Activated CD4-positive, alpha-beta T cell treated with anti-CD3 and anti-CD28 coated beads for 4 hours (primary cell): ENCODE measurements around the gene DES.

Experiments
- DNase-seq, 2 donors: peaks; one replicate each; pipeline ENCODE4 v3.0.0-alpha.2; 2020

Gene DES

DNA sequence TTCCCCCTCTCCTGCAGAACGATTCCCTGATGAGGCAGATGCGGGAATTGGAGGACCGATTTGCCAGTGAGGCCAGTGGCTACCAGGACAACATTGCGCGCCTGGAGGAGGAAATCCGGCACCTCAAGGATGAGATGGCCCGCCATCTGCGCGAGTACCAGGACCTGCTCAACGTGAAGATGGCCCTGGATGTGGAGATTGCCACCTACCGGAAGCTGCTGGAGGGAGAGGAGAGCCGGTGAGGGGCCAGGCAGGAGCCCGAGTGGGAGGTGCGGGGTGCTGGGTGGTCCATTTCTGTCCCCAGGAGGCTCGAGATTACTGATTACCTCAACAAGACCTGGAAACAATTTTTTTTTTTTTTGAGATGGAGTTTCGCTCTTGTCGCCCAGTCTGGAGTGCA is 3.1 kb downstream of the DES start:
- no peak for DNase-seq

DNA sequence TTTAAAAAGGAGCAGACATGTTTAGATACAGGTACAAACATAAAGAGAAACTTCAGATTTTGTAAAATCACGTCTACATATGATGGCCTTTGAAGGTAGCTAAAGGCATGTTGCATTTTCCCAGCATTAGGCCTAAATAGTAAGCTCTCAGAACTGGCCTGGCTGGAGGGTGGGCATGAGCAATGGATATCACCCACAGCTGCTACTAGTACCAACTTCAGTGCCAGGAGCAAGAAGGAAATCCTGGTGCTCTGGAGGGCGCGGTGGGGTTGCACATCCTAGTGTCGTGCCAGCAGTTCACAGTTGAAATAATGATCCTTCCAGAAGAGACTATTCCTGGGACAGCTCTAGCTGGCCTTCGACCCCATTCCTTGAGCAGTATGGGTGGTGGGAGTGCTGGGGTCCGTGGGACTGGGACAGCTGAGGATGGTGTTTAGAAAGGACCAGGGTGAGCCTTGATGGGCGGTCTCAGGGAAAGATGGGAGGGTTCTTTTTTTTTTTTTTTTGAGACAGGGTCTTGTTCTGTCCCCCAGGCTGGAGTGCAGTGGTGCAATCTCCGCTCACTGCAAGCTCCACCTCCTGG is 4.9 kb downstream of the DES start:
- no peak for DNase-seq

DNA sequence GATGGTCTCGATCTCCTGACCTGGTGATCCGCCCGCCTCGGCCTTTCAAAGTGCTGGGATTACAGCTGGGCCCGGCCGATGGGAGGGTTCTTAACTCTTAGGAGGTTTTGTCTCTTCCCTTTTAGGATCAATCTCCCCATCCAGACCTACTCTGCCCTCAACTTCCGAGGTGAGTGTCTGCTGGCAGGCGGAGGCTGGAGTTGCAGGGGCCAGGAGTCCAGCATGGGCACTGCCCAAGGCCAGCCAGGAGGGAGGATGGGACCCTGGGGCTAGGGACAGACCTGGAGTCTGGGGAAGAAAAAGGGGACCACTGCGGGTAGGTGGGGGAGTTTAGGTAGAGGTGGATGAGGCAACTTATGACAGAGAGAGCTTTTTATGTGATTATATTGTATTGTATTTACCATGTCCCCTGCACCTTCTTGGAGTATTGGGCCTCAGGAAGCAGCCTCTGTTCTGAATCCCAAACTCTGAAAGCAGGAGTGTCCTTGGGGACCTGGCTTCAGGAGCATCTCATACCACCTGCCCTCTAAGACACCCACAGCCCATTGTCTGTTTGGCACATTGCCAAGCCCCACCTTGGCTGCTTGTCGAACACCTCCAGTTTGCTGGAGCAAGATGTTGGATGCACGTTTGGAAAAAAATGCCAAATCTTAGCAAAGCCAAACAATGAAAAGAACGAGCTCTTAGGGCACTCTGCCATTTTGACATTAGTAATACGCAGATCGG is 5.6 kb downstream of the DES start:
- DNase-seq: no peak

DNA sequence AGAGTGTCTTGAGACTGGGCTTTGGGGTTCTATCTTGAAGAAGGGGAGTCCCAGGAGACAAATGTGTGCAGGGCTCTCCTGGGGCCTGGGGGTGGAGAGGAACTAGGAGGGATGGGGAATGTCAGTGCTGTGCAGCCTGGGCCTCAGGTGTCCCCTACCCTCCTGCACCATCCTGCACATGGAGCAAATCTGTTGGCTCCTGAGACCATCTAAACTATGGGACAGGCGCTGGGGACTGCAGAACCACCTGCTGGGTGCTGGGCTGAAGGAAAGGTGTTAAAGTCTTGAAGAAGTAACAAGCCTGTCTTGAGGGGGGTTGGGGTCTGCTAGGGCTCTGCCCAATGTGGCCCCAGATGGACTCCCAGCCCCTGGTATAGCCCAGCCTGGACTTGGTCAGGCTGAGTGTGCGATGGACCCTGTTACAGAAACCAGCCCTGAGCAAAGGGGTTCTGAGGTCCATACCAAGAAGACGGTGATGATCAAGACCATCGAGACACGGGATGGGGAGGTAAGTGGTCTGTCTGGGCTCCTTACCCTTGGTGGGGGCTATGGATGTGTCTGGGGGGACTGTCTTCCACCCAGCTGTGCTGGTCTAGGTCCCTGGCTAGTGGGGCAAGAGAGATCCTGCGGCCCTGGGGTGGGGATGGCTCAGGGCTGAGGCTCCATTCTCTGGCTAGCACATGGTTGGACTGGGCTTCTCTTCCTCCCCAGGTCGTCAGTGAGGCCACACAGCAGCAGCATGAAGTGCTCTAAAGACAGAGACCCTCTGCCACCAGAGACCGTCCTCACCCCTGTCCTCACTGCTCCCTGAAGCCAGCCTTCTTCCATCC is 7.3 kb downstream of the DES start:
- no peak for DNase-seq

DNA sequence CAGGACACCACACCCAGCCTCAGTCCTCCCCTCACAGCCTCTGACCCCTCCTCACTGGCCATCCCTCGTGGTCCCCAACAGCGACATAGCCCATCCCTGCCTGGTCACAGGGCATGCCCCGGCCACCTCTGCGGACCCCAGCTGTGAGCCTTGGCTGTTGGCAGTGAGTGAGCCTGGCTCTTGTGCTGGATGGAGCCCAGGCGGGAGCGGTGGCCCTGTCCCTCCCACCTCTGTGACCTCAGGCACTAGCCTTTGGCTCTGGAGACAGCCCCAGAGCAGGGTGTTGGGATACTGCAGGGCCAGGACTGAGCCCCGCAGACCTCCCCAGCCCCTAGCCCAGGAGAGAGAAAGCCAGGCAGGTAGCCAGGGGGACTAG is 7.9 kb downstream of the DES start:
- DNase-seq: no peak

DNA sequence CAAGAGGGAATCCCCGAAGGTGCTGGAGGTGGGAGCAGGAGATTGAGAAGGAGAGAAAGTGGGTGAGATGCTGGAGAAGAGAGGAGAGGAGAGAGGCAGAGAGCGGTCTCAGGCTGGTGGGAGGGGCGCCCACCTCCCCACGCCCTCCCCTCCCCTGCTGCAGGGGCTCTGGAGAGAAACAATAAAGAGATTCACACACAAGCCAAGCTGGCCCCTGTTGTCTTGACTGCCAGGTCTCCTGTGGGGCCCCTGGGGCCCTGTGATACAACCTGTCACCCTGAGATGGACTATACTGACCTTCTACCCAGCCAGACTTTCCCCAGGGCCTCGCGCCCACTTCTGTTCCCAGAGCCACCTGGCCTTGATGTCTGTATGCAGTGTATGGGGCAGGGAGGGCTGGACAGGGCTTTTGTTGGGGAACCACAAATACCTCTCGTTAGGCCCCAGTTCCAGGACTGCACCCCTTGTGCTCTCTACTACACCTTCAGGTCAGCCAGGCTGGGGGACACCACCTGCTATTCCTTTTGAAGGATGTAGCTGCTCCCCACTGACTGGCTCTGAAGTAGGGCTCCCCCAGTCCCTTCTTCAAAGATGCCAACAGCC is 8.5 kb downstream of the DES start:
- DNase-seq: no peak

DNA sequence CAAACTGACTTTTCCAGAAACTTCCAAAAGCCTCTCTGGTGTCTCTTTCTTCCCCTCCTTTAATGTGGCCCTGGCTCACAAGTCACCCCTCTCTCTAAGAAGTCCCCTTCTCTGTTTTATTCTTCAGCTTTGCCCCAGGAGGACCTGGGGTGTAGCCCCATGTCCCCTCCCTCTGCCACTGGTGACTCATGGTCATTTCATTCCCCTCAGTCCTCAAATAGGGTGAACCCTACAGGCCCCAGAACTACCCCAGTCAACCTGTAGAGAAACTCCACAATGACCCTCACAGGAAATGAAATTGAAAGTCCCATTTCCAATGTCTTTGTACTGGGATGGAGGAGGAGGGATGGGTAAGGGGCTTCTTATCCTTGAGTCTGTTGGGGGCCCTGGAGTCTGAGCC is 10.3 kb downstream of the DES start:
- no peak for DNase-seq

DNA sequence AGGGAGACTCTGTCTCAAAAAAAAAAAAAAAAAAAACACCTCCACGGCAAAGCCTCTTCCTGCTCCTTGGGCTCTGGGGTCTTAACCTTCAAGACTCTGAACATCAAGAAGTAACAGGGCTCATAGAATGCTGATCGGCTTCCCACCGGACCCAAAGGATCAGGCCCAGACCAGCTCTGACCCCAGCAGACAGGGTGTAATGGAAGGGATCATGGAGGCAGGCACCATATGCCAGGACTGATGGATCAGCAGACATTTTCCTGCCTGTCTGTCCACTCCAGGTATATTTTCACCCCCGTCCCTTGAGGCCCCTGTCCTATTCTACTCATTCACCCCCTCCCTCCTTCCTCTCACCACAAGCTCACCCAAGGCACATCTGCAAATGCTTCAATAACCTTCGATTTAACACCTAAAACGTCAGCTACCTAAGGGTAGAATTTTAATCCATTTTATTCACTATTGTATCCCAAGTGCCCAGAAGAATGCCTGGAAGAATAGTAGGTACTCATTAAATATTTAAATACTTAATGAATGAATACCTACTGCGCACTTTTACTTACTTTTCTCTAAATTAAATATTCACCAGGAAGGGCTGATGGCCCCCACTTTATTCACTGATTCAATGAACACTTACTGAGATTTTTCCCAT is 11.9 kb downstream of the DES start:
- DNase-seq: no peak

DNA sequence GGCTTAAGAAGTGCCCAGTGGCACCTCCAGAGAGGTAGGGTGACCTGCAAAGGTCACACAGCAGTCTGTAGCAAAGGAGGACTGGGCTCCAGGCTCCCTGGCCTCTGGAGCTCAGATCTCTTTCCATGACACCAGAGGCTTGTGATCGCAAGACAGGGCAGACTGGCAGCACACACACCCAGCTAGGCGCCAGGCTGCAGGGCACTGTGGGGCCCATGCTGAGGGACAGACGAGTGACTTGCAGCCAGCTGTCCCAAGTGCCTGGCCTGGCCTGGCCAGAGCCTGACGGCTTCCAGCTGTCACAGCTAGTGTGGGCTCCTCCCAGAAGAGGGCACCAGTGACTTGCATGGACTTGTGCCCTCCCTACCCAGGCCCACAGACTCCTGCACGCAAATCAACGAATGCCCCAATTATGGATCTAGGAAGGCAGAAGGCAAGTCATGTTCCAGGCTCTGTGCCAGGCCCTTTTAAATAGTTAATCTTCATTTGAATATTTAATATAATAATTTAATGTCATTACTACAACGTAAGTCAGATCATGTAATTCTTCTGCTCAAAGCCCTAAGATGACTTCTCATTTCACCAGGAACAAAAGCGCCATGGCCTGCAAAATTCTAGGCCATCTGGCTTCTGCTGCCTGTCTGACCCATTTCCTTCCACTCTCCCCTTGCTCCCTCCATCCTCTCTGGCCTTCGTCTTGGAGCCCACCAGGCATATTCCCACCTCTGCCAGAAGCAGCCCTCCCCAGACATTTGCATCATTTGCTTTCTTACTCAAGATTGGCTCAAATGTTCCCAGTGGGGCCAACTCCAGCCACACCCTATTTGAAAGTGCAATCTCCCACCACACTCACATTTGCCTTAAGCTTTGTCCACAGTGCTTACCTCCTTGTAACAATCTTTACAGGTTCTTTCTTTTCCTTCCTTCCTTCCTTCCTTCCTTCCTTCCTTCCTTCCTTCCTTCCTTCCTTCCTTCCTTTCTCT is 12.7 kb downstream of the DES start:
- no peak for DNase-seq

DNA sequence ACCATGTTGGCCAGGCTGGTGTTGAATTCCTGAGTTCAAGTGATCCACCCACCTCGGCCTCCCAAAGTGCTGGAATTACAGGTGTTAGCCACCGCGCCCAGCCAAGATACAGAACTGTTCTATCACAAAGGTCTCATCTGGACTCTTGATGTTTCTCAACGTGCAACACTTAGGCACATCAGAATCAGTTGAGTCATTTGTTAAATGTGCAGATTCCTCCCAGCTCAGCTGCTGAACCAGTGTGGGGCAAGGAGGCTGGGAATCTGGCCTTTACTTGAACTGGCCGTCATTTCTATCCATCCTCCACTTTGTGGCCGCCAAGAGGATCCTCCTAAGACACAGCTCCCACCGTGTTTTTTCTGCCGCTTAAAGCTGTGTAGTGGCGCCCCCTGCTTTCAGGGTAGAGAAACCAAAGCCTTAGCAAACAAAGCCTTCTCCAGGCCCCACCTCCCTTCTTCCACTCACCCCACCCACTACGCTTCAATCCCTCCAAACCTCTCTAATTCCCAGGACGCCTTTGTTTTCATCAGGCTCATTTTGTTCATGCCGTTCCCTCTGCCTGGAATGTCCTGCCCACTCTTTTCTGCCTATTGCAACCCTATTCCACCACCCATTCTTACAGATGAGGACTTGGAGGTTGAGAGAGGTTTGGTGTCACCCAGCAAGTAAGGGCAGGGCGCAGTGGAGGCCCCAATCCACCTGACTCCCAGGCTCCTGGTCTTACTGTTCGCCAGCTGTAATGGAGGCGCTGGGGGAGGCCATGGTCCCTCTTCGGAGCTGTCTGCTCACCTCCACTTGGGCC is 15.7 kb downstream of the DES start:
- DNase-seq: peak in 1 of 2 donors; percentile 24

DNA sequence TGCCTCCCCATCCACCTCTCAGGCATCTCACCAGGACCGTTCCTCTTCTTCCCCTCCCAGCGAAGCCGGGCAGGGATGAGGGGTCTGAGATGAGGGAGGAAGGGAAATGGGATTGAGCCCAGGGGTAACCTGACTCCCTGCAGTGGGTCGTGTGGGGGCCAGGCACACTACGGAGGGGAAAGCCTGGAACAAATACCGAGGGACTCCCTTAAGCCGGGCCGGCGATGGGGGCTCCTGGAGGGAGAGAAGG is 16.2 kb downstream of the DES start:
- no peak for DNase-seq

DNA sequence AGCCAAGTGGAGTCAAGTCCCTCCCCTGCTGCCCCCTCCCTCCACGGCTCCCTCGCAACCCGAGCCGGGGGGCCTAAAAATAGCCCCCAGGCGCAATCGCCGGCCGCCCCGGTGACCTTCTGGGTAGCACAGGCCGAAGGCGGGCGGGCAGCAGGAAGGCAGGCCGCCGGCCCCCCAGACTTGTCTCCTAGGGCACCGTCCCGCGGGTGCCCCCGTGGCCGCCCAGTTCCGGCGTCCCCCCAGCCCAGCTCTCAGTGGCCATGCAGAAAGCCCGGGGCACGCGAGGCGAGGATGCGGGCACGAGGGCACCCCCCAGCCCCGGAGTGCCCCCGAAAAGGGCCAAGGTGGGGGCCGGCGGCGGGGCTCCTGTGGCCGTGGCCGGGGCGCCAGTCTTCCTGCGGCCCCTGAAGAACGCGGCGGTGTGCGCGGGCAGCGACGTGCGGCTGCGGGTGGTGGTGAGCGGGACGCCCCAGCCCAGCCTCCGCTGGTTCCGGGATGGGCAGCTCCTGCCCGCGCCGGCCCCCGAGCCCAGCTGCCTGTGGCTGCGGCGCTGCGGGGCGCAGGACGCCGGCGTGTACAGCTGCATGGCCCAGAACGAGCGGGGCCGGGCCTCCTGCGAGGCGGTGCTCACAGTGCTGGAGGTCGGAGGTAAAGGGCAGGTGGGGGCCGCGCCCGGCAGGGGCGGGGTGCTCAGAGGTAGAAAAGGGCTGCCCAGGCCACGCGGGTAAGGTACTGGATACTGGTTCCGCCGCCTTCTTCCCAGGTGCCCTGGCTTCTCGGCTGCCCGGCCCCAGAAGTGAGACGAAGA is 16.7 kb downstream of the DES start, which contains the start of gene SPEG:
Gene SPEG (plus strand): TSS at position 126 of the 808 bp plus-strand sequence. CDS start 135 bp downstream, at position 261.
- no peak for DNase-seq

DNA sequence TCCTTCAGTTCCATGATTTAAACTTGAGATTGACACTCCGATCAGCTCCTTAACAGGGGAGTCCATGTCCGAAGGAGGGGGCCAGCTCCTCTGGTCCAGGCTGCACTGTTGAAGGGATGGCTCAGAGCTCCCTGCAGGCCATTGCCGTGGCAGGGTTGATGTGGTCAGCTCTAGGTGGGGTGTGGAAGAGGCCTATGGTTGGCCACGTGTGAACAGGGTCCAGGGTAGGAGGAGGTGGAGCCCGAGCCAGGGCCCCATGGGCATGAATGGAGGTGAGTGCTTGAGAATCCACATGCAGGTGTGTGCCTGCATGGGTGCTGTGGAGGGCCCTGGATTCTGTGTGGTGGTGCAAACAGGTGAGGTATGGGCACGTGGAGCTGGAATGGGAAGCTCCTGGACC is 17.5 kb downstream of the DES start:
- no peak for DNase-seq

DNA sequence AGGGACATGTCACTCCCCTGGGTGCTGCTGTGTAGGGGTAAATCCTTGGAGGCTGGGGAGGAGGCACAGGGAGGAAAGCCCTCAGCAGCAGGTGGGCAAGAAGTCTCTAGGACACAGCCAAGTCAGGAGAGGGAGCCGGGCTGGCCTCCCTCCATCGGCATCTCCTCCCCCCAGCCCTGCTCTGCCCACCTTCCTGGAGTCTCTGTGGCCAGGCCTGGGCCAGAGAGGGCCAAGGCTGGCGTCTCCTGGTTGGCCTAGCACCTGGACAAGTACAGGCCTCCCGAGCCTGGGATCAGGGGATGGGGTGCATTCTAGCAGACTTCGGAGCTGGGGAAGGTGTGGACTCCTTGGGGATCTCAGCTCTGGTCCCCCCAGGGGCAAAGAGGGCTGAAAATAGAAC is 18.3 kb downstream of the DES start:
- no peak for DNase-seq

DNA sequence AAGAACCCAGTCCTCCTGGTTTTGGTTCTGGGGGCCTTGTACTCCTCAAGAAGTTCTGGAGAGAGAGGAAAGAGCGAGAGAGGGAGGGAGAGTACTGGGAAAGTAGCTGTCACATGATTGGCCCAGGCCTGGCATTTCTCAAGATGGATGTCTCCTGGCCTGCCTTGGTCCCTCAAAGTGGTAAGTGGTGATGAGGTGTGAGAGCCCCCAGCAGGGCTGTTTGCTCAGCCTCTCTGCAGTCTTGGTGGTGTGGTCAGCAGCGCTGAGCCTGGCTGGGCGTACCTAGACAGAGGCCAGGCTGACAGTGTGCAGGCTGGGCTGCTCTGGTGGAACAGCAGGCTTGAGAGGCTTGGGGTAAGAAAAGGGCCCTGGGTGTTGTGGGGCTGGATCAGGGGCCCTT is 19.0 kb downstream of the DES start:
- DNase-seq: no peak

DNA sequence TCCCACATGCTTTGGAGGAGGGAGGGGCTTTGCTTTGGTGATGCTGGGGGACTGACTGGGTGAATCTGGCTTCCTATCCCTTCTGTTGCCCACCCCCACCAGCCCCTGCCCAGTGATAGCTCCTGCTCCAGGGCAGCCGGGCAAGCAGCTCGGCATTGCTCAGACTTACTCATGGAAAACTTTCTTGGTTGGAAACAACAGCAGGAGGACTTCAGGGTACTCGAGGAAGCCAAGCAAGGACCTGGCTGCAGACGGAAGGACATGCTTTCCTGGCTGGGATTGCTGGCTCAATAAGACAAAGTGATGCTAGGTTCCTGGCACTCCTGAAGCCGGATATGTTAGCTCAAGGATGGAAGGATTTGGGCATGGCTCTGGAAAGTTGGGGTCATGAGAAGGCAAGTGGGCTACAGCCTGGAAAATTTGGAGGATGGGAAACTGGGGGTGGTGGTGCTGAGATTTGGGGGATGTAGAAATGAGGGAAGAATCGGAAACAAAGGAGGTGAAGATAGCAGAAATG is 19.6 kb downstream of the DES start:
- no peak for DNase-seq

DNA sequence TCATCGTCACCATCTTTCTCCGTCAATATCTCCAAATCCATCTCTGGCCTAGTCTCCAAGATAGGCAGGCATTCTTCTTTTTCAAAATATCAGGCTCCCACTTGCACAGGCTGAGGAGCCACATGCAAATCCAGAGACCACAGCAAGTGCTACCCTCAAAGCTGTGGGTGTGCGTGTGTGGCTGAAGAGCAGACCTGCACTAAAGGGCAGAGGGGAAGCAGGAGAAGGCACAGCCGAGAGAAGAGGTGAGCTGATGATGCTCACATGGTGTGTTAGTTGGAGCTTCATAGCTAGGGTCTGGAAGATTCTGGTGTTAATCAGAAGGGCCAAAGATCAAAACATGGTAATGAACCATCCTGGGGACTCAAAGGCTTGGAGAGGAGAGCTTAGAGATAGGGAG is 20.3 kb downstream of the DES start:
- no peak for DNase-seq

DNA sequence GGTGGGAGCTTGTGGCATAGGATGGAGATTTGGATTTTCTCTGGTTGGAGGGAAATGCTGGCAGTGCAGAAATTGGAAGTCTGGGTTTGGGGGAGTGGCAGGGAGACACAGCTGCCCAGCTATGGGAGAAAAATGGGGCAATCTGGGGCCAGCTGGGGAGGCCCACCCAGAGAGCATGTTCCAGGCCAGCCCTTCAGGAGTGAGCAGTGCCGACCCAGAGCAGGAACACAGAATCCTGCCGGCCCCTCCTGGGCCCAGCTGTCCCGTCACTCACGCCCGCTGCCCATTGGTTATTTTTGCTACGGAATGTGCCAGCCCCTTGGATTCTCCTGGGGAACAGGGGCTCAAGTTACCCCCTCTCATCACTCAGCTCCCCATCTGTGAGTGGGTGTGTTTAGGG is 21.3 kb downstream of the DES start:
- DNase-seq: no peak

DNA sequence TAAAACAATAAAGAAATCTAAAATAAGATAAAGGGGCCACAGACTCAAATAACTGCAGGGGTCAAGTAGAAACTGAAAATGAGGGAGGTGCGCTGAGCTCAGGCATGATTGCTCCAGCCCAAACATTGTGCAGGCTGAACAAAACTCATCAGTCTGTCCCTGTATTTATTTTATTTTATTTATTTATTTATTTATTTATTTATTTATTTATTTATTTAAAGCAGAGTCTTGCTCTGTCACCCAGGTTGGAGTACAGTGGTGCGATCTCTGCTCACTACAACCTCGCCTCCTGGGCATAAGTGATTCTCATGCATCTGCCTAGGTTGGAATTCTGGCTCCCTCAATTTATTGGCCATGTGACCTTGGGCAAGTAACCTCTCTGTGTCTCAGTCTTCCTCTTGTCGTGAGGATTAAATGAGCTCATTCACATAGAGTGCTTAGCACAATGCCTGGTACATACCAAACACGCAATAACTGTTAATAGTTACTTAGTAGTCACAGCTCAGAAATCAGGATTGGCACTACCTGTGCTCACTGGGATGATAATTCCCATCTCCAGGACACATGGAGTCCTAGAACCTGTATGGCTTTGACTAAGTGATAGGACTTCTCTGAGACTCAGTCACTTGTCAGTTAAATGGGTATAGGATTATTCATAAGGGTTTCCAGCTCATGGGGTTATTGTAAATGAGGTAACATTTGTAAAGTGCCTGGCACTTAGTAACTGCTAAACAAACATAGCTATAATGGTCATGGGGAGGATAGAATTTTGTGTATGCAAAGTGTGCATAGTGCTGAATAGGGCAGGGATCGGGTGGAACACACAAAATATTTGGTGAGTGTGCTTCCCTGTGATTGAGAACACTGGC is 22.4 kb downstream of the DES start:
- no peak for DNase-seq
